BLaER1 treated with 17β-estradiol and CSF1 and Interleukin-3, amounts not matched to agents 10 nM and 100 nM (cell line): ENCODE measurements around the gene VWA3A.

Source experiments
- H3K27ac ChIP-seq, 11 experiments: shearing (Covaris generic); formaldehyde crosslinking; 2 replicates each; pipeline ENCODE4 v1.8.1; 2022
- H3K27me3 ChIP-seq, 11 experiments: shearing (Covaris generic); formaldehyde crosslinking; 2 replicates each; pipeline ENCODE4 v1.8.1; 2022
- H3K36me3 ChIP-seq, 11 experiments: shearing (Covaris generic); formaldehyde crosslinking; 2 replicates each; pipeline ENCODE4 v1.8.1; 2022
- H3K4me1 ChIP-seq, 10 experiments: shearing (Covaris generic); formaldehyde crosslinking; 2 replicates each; pipeline ENCODE4 v1.8.1; 2022
- H3K4me2 ChIP-seq, 11 experiments: shearing (Covaris generic); formaldehyde crosslinking; 2 replicates each; pipeline ENCODE4 v1.8.1; 2022
- H3K4me3 ChIP-seq, 10 experiments: shearing (Covaris generic); formaldehyde crosslinking; 2 replicates each; pipeline ENCODE4 v1.8.1; 2022
- H3K9ac ChIP-seq, 11 experiments: shearing (Covaris generic); formaldehyde crosslinking; 2 replicates each; pipeline ENCODE4 v1.8.1; 2022
- H3K9me3 ChIP-seq, 11 experiments: shearing (Covaris generic); formaldehyde crosslinking; replicated peaks in 1 of 11; 2 replicates each; pipeline ENCODE4 v1.8.1; 2022
- H4K20me1 ChIP-seq, 11 experiments: shearing (Covaris generic); formaldehyde crosslinking; 2 replicates each; pipeline ENCODE4 v1.8.1; 2022
- Cebpa-rat ChIP-seq, 11 experiments: shearing (Covaris generic); IDR thresholded peaks; 2 replicates each; pipeline ENCODE4 v1.8.1; 2022

VWA3A gene

DNA sequence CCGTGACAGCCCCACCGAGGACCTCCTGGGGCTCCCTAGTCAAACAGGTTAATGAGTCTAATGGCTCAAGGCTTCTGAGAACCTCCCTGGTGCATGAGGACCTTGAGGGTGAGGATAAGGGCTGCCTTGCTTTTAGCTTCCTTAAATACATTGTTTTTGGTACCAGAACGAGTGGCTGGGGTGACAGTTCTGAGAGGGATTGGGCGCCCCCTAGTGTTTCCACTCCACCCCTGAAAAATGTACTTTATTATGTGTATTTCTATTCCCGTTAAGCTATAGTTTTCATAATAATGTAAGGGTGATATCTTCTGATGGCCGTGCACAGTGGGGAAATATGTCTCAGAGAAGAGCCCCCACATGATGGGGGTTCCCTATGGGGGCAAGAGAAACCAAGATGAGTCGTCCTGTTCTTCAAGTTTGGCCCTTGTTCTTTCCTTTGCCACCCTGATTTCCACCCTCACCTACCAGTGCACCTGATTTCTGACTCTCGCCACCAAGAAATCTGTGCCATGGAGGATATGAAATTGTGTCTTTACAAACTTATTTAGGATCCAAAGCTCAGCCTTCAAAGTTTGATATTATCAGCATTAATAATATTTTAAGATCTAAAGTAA is 14.5 kb upstream of the VWA3A start:
- Histone ChIP-seq H3K4me3 (no peak overlapping the region), H4K20me1 (peaks cover 4 to 31% (median 10%) of the 10 kb centered on the region in 11 experiments; a peak in 11 of 22 replicates), H3K9me3 (no peaks in the 10 kb centered on the region), H3K4me2 (no peak overlapping the region), H3K27ac (no peak overlapping the region), H3K36me3 (peaks cover 0 to 44% (median 17%) of the 10 kb centered on the region in 11 experiments; a peak in 10 of 22 replicates), H3K27me3 (no peaks in the 10 kb centered on the region), H3K9ac (no peak overlapping the region), H3K4me1 (no peaks in the 10 kb centered on the region)
- TF ChIP-seq Cebpa-rat (IDR thresholded peaks at IDR 0.05), result no peak

DNA sequence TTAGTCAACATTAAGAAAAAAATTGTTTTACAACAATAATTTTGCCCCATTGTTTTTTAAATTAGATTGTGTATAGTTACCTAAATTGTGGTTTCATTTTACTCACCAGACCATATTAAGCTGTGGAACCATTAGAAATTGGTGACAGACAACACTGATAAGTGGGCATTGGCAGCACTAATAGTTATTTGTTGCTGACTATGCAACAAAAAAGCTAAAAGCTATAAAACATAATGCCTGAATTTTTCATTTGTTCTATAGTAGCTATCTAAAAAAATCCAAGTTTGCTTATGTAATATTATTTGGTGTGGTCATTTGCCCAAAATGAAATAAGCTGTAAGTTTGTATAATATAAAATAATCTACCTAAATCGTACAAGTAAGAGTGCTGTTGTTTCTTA is 13.7 kb upstream of the VWA3A start:
- Histone ChIP-seq H3K4me1 (no peaks in the 10 kb centered on the region), H3K9me3 (no peaks in the 10 kb centered on the region), H3K27me3 (no peaks in the 10 kb centered on the region), H3K4me3 (no peak overlapping the region), H3K27ac (no peak overlapping the region), H3K36me3 (peaks cover 0 to 49% (median 17%) of the 10 kb centered on the region in 11 experiments; a peak in 10 of 22 replicates), H4K20me1 (peaks cover 4 to 22% (median 6%) of the 10 kb centered on the region in 11 experiments; a peak in 10 of 22 replicates), H3K9ac (no peak overlapping the region), H3K4me2 (no peak overlapping the region)
- no peak for TF ChIP-seq Cebpa-rat (IDR thresholded peaks at IDR 0.05)

DNA sequence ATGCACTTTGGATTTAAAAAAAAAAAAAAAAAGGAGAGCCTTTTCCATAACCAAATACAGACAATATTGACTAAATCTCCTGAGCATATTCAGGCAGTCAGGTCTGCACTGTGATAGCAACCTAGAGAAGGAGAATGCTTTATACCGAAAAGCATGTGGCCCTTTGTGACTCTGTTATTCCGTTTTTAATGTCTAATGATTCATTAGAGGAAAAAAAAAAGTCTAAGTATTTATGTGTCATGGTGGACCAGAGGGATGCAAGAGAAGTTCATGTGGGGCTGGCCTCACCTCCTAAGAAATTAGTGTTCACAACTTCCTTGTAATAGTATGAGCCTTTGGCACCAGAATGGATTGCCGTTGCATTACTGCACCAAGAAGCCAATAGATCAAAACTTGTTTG is 11.3 kb upstream of the VWA3A start:
- H3K27me3 ChIP-seq, result no peaks in the 10 kb centered on the region
- no peak overlapping the region for H3K4me3 ChIP-seq
- H4K20me1 ChIP-seq, result peaks cover 0 to 7% (median 0%) of the 10 kb centered on the region in 11 experiments; a peak in 3 of 22 replicates
- no peak for TF ChIP-seq Cebpa-rat (IDR thresholded peaks at IDR 0.05)
- H3K9ac ChIP-seq, result no peak overlapping the region
- no peak overlapping the region for H3K4me2 ChIP-seq
- no peak overlapping the region for H3K27ac ChIP-seq
- H3K4me1 ChIP-seq, result no peaks in the 10 kb centered on the region
- H3K9me3 ChIP-seq, result no peaks in the 10 kb centered on the region
- peaks cover 12 to 65% (median 26%) of the 10 kb centered on the region in 11 experiments; a peak in 18 of 22 replicates for H3K36me3 ChIP-seq

DNA sequence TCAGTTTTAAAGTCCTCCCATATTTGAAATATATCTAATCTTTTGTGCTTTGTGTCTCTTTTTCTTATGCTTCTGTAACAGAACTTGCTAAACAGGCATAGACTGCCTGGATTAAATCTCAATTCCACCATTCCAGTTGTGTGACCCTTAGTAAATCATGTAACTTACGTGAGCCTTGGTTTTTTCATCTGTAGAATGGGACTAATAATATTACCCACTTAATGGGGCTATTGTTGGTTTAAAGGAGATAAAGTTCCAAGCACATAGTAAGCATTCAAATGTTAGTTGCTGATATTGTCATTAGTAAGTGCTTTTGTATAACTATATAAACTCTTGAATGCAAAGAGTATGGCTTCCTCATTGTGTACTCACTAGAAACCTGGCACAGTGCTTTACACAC is 5.9 kb upstream of the VWA3A start:
- Histone ChIP-seq H3K9ac (no peak overlapping the region), H3K36me3 (peaks cover 7 to 49% (median 17%) of the 10 kb centered on the region in 11 experiments; a peak in 17 of 22 replicates), H3K4me3 (no peak overlapping the region), H3K27me3 (no peaks in the 10 kb centered on the region), H3K4me1 (no peaks in the 10 kb centered on the region), H3K4me2 (no peak overlapping the region), H4K20me1 (no peaks in the 10 kb centered on the region; a peak in 1 of 22 replicates), H3K9me3 (no peaks in the 10 kb centered on the region), H3K27ac (no peak overlapping the region)
- TF ChIP-seq Cebpa-rat (IDR thresholded peaks at IDR 0.05), result no peak

DNA sequence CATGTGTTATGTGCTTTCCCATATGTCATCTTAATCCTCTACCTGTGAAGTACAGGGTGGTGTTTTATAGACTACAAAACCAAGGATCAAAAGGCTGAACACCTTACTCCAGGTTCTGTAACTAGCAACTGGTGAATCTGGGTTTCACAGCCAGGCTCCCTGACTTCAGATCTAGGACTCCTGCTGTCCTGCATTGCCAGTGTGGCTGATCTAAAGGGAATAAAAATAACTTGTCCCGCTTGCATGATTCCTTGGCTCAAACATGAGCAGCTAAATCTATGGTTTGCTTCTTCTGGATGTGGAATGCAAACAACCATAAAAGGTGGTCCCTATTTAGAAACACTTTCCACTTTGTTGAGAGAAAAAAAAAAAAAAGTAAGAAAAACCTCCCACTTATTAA is 3.7 kb upstream of the VWA3A start:
- no peak for TF ChIP-seq Cebpa-rat (IDR thresholded peaks at IDR 0.05)
- H4K20me1 ChIP-seq, result no peaks in the 10 kb centered on the region
- H3K4me1 ChIP-seq, result no peaks in the 10 kb centered on the region
- H3K9ac ChIP-seq, result no peak overlapping the region
- peaks cover 7 to 32% (median 17%) of the 10 kb centered on the region in 11 experiments; a peak in 17 of 22 replicates for H3K36me3 ChIP-seq
- H3K4me3 ChIP-seq, result no peak overlapping the region
- H3K27me3 ChIP-seq, result no peaks in the 10 kb centered on the region
- no peak overlapping the region for H3K4me2 ChIP-seq
- H3K9me3 ChIP-seq, result no peaks in the 10 kb centered on the region
- no peak overlapping the region for H3K27ac ChIP-seq

DNA sequence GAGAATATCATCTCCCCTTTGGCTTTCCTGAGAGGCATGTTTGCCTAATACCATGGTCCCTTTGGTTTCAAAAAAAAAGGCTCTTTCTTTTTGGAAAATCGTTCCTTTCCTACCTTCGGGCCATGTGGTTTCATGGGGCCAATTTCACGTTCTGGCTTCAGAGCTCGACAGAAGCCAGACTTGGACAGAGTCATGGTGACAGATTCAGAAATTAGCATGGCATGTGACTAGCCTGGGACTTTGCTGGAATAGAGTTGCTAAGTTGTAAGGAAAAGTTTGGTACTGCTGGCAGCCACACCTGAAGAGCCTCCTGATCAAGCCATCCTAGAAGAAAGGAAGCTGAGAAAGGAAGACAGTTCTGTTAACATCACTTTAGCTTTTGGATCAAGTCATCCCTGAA is 2.4 kb upstream of the VWA3A start:
- Histone ChIP-seq H3K4me3 (no peak overlapping the region), H4K20me1 (no peaks in the 10 kb centered on the region), H3K27ac (no peak overlapping the region), H3K36me3 (peaks cover 6 to 27% (median 13%) of the 10 kb centered on the region in 11 experiments; a peak in 17 of 22 replicates), H3K4me1 (no peaks in the 10 kb centered on the region), H3K4me2 (no peak overlapping the region), H3K9me3 (no peaks in the 10 kb centered on the region), H3K9ac (no peak overlapping the region), H3K27me3 (no peaks in the 10 kb centered on the region)
- no peak for TF ChIP-seq Cebpa-rat (IDR thresholded peaks at IDR 0.05)

DNA sequence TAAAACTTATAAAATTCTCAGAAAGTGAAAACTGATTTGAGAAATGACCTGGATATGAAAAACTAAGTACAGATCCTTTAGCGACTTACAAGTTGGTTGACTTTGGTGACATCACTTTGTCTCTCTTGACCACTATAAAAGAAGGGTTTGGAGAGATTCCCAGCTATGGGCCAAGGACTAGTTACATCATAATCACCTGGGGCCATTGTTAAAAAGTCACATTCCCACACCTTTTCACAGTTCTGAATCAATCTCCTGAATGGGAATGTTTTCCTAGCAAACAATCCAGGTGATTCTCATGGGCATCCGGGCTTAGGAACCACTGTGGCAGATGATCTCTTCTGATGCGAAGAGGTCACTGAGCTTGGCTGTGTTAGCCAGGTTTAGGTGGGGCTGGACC is 620 bp upstream of the VWA3A start:
- Histone ChIP-seq H4K20me1 (no peaks in the 10 kb centered on the region), H3K4me1 (no peaks in the 10 kb centered on the region), H3K4me2 (no peak overlapping the region), H3K27ac (no peak overlapping the region), H3K27me3 (no peaks in the 10 kb centered on the region), H3K4me3 (no peak overlapping the region), H3K9ac (no peak overlapping the region), H3K9me3 (no peaks in the 10 kb centered on the region), H3K36me3 (peaks cover 0 to 9% (median 0%) of the 10 kb centered on the region in 11 experiments; a peak in 3 of 22 replicates)
- no peak for TF ChIP-seq Cebpa-rat (IDR thresholded peaks at IDR 0.05)

DNA sequence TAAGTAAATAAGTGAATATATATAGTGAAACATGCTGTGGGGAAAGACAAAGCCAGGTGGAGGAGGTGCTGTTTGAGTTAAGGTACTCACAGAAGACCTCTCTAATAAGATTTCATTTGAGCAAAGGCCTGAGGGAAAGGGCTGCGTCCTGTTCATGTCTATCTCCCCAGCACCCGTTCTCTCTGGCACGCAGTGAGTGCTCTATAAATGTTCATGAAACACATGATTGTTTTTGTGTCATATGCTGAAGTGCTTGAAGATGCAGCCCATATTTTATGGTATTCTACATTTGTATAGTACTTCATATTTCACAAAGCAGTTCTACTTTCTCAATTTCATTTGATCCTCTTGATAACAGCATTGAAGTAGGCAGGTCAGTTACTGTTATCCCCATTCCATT is 990 bp downstream of the VWA3A start:
- no peak overlapping the region for H3K9ac ChIP-seq
- H3K36me3 ChIP-seq, result 0 out of 22 replicates have a peak, but pooled peaks cover 0 to 4% (median 0%) of the 10 kb centered on the region in 11 experiments
- no peaks in the 10 kb centered on the region for H4K20me1 ChIP-seq
- H3K27me3 ChIP-seq, result no peaks in the 10 kb centered on the region
- TF ChIP-seq Cebpa-rat (IDR thresholded peaks at IDR 0.05), result no peak
- H3K27ac ChIP-seq, result no peak overlapping the region
- no peaks in the 10 kb centered on the region for H3K4me1 ChIP-seq
- no peaks in the 10 kb centered on the region for H3K9me3 ChIP-seq
- no peak overlapping the region for H3K4me2 ChIP-seq
- H3K4me3 ChIP-seq, result no peak overlapping the region

DNA sequence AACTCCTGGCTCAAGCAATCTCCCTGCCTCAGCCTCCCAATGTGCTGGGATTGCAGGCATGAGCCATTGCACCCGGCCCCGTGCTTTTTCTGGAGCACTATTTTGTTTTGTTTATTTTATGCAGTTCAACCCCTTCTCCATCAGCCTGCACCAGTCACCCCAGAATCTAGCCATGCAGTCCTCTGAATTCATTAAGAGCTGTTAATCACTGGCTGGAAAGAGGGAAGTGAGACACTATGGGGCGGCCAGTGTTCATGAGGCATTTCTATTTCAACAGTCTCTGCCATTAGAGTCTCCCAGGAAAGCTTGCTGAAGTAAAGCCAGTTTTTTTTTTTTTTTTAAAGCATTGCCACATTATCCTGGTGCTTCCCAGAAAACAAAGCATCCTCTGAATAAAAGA is 1.7 kb downstream of the VWA3A start:
- Histone ChIP-seq H3K27ac (no peak overlapping the region), H3K27me3 (no peaks in the 10 kb centered on the region), H3K9ac (no peak overlapping the region), H4K20me1 (no peaks in the 10 kb centered on the region), H3K9me3 (no peaks in the 10 kb centered on the region), H3K4me1 (no peaks in the 10 kb centered on the region), H3K4me2 (no peak overlapping the region), H3K36me3 (0 out of 22 replicates have a peak, but pooled peaks cover 0 to 4% (median 0%) of the 10 kb centered on the region in 11 experiments), H3K4me3 (no peak overlapping the region)
- TF ChIP-seq Cebpa-rat (IDR thresholded peaks at IDR 0.05), result no peak
